Adipose tissue (tissue), 3 donors: Measurements from ENCODE around the gene GMDS. TPM values are rescaled to one million over a fixed set of nuclear protein-coding genes. Genes with fewer than 3 reads are reported as not detected.

Source experiments
- H3K27ac ChIP-seq: one replicate; pipeline ENCODE4 v1.5.1; 2013; ENCODE audit warnings: low read depth, low read length
- WGBS, 3 donors: extraction: QIAGEN DNeasy Blood & Tissue Kit; methylation state at CpG; one replicate each; pipeline ENCODE4 v1.1.7; 2013; 5-methylcytosine and 5-hydroxymethylcytosine counted together
- polyA plus RNA-seq, 3 donors: library from polyadenylated mRNA; stranded (reverse); fragments of 200-250 nt; gene quantifications; one replicate each; pipeline ENCODE4 v1.2.3, GENCODE V29; 2013
- donor health status: healthy with polysubstance abuse.
- donor health status: Bipolar disorder and iron deficiency.
- donor health status: healthy.

GMDS gene
- polyA plus RNA-seq, 3 donors, result 13.6 to 21.4 (median 14.9) TPM

DNA sequence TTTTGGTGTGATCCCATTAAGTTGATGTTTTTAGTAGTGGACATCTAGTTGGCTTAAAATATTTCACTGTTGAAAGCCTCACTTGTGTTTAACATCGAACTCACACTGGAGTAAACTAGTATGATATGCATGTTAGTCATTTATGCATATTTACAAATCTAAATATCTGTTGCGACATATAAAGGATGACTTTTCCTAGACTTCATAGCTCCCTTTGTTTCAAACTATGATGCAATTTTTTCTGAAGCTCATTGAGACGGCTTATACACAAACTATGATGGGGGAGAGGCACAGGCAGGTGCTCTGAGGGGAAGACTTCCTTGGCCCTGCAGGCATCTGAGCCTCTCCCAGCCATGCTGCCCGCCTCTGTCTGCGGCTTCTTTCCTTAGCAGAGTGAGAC, 647.5 kb downstream of the GMDS start:
- no peak overlapping the region for H3K27ac ChIP-seq
- 71 to 89% (median 88%) methylated on average over 5 of the region's 5 CpGs for WGBS, 3 donors

DNA sequence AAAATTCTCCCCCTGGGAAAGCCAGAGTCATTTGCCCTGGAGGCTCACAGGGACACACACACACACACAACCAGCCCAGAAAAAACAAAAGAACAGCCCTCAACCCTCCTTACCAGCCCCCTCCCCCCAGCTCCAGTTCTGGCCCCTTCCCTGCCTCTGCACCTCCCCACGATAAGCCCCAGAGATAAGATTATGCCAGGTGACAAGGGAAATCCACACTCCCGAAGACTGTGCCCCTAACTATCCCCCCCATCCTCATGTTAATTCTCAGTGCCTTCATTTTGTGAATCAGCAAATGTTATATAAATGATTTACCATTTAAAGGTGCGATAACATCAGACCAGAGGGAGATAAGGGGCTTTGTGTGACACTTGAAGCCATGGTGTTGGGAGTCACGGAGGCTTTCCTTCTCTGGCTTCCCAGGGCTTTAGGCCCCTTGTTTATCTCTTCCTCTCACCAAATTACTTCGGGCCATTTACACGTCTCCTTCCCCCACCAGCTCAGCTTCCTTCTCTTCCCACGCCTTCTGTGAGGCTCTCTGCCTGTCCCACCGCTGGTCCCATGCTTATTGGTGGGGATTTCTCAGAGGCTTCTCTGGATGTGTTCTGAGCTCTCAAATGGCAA, 648.2 kb downstream of the GMDS start:
- WGBS, 3 donors, result 57 to 65% (median 63%) methylated on average over 8 of the region's 8 CpGs
- H3K27ac ChIP-seq, result no peak overlapping the region

DNA sequence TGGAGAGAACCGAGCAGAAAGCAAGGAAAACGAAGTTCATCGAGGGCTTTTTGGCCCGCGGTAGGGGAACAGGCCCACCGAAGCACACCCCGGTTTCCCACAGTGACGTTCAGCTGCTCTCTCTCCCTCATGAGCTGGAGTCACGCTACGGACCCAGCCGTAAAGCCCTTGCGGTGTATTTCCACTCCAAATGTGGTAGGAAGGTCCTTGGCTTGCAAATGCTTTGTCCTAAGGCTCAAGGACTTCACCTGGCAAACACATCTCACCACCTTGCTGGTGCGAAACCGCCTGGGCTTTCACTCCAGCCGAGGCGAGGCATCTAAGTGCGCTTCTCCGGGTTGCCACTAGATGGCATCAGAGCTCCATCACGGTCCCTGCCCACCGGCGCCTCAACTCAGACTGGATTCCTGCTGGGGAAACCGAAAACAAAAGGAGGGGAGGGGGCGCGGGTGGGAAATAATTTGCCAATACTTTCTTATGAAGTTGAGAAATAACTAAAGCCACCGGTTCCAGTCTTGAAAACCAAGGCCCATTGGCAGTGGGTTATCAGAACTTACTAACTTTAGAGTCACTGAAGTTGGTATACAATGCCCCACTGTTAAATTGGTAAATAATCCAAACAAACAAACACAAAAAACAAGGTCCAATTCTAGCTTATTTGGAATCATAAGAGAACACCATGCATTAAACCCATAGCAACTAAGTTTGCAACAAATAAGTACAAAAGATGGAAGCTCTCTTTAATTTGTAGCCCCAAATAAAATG, 649.1 kb downstream of the GMDS start:
- WGBS, 3 donors, result 10 to 13% (median 12%) methylated on average over 25 of the region's 25 CpGs
- H3K27ac ChIP-seq, result no peak overlapping the region

DNA sequence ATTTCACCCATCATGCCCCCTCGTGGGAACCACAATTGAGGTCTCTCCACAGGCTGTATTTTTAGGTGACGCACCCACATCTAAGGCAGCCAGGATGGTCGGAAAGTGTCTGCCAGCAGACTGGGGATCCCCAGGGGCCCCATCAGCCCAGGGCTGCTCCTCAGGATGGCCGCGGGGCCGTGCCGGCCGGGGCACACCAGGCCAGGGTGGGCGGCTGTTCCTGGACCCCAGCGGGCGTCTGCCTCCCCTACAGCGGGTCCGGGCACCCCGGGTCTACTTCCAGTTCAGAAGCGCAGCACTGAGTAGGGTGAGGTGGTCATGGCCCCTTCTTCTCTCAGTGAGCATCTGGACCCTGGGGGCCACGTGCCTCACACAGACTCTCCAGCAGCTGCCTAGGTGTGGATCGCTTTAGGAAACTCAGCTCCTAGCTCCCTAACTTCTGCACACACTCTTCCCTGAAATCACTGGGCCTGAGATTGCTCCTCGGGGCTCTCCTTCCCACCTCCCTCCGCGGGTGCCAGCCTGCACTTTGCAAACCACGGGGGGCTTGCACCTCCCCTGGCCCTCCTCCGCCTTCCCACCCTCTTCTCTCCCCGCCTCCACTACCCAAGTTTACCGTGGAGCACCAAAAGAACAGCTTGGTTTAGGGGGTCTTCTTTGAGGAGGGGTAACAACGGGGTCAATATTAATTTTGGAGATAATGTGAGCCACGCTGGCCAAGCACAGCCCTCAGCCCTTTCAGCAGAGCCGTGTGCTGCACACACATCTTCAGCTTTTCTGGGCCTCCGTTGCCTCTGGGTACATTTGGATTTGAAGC, 649.9 kb downstream of the GMDS start:
- no peak overlapping the region for H3K27ac ChIP-seq
- WGBS, 3 donors, result 62 to 66% (median 65%) methylated on average over 28 of the region's 28 CpGs

DNA sequence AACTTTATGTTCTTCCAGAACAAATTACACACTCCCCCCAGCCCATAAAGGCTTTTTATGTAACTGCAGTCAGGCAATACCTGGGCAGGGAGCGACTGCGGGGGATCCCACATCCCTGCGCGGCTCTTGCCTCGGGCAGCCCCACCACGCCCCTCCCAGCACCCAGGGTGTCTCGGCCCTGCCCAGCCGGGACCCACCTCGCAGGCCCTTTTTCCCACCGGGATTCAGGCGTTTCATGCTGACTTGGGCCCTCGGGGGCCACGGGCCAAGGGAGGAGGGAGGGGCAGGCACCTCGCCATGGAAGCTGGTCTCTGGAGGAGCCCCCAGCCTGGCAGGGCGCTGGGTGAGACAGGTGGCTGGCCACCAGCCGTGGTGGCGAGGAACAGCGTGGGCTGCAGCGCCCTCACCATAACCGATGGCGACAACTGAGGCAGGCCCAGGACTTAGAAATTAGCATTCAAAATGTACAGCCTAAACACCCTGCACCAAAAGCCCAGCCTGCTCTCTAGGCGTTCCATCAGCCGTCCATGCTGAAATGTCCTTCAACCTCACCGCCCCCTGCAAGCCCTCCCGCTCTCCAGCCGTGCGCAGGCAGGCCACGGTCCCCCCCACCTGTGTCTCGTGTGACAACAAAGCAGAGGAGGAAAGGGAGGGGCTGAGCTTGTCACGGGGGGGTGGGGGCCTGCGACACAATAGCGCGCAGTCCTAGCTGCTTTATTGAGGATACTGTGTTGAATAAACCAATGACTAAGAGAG, 650.8 kb downstream of the GMDS start:
- WGBS, 3 donors, result 62 to 82% (median 76%) methylated on average over 31 to 33 of the region's 33 CpGs
- H3K27ac ChIP-seq, result no peak overlapping the region

DNA sequence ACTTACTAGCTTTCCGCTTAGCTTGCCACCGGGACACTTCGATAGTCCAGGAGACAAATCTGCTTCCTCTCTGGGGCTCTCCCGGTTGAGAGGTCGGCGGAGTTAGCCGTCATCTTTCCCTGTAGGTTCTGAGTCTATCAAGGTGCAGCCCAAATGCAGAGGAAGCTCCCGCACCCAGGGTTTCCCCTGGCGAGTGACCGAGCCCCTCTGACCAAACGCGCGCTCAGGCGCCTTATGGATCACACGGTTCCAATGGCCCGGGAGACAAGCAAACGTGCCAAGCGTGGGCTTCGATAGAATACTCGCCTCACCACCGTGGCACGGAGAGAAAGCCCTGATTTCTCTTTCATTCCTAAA, 651.5 kb downstream of the GMDS start:
- no peak overlapping the region for H3K27ac ChIP-seq
- 63 to 70% (median 69%) methylated on average over 22 of the region's 22 CpGs for WGBS, 3 donors

DNA sequence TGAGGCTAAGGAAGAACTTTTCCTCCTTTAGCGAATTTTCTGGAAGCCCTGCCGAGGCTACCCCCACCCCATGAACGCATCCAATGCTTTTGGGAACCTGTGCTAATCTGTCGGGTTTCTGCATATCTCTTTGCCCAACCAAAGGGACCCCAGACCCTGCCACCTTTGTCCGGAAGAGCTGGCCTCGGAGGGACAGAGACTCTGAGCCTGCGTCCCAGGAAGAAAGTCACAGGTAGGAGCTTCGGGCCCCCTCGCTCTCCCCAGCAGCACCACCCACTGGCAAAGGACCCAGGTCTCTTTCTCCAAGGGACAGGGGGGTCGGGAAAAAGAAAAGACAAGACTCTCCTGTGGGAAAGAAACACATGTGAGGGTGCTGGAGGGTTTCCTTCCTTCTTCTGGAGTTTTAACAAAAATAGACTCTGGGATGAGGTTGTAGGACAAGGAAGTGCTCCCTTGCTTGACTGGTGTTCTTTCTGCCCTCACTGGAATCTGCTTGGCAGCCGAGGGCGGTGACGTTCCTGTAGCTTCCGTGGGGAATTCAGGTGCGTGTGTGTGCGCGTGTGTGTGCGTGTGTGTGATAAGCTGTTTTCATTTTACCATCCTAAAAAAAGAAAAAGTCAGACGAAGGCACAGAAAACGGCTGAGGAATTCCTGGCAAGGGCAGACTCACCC, 652.0 kb downstream of the GMDS start:
- H3K27ac ChIP-seq, result no peak overlapping the region
- WGBS, 3 donors, result 58 to 62% (median 59%) methylated on average over 20 of the region's 20 CpGs

DNA sequence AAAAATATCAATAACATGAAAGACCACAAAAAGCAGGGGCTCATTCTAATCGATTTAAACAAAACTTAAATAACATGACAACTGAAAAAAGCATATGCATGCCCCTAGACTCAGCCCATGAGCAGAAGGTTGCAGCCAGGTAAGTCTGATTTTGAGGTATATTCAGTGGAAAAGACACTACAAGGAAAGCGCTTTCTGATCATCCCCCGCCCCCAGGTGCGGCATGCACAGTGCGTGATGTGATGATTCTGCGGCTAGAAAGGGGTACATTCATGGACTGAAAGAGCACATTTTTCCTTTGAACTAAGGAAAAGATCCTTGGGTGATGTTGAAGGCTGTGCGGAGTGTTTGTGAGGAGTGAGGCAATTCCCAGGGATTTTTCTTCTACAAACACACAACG, 652.6 kb downstream of the GMDS start:
- 81 to 91% (median 91%) methylated on average over 8 of the region's 8 CpGs for WGBS, 3 donors
- H3K27ac ChIP-seq, result no peak overlapping the region

DNA sequence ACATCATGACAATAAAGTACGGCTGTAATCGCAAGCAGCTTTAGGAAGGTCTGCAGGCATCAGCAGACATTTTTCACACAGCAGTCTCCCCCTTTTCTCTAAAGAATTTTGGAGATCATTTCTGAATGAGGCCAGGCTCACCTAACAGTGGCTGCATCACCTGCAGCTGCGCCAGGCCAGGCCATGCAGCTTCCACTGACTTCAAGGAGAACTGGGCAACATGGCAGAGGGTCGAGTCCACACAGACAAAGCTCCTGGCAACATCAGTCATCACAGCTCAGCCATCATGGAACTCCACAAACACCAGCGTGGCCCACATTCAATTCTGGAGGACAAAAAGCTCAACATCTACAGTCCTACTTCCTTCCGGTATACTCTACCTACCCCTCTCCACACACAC, 653.5 kb downstream of the GMDS start:
- 88 to 92% (median 89%) methylated on average over 6 of the region's 6 CpGs for WGBS, 3 donors
- no peak overlapping the region for H3K27ac ChIP-seq

DNA sequence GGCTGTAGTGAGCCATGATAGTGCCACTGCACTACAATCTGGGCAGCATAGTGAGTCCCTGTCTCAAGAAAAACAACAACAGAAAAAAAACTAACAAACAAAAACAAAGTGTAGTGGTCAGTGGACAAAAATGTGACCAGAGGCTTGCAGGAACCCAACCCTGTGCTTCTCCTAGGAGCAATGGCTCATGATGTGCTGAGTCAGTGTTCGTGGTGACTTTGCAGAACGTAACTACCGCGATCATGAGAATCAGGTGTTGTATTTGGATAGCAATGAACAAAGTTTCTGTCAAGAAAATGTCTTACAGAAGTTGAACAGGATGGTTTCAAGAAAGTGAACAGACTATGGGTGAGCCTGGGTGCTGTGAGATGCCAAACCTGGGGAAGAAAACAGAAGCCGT, 654.2 kb downstream of the GMDS start:
- WGBS, 3 donors, result 78 to 90% (median 89%) methylated on average over 5 of the region's 5 CpGs
- no peak overlapping the region for H3K27ac ChIP-seq

DNA sequence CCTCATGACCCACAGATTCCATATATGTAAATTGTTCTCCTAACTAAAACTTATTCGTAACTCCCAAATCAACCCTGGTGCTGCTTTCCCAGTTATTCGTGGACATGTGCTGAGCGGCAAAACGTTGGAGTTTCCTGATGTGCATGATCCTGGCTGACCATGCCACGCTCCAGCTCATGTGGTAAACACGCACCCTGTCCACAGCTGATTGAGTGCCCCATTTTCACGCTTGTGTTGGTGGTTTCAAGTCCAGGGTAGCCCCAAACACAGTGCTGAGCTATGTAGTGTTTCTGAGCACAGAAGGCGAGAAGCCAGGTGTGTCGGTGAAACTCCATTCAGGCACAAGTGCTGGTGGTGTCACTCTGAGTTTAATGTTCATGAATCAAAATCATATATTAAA, 654.8 kb downstream of the GMDS start:
- no peak overlapping the region for H3K27ac ChIP-seq
- 87 to 93% (median 89%) methylated on average over 9 of the region's 9 CpGs for WGBS, 3 donors

DNA sequence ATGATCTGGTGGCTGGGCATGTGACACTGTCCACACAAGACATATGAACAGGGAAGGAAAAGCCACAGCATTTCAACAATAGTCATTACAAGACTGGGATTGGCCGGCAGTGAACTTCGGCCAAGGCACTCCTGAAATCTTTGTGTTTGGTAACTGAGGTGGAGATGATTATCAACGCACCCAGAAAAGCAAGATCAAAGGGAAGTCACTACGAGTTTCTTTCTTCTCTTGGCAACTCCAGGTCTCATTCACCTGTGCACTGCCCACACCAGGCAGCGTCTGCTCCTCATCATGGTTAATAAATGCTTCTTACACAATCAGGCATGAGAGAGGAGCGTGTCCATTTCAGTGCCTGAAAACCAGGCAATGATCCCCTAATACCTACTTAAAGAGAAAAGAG, 656.2 kb downstream of the GMDS start:
- 67 to 86% (median 80%) methylated on average over 6 of the region's 6 CpGs for WGBS, 3 donors
- H3K27ac ChIP-seq, result no peak overlapping the region

DNA sequence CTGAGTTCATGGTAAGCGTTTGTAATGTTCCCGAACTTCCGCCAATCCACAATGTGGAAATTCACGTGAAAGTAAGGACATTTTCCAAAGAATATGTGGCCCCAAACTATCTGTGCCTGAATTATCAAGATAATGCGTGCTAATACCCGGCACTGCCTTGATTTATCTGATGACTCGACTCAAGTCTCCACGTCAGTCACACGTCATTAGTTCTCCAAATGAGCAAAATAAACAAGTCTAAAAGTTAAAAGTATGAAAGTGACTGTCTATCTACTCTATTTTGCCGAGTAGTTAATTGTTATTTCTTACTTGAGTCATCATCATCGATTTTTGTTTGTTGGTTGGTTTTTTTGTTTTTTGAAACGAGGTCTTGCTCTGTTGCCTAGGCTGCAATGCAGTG, 657.4 kb downstream of the GMDS start:
- H3K27ac ChIP-seq, result no peak overlapping the region
- 87 to 92% (median 90%) methylated on average over 12 of the region's 12 CpGs for WGBS, 3 donors

DNA sequence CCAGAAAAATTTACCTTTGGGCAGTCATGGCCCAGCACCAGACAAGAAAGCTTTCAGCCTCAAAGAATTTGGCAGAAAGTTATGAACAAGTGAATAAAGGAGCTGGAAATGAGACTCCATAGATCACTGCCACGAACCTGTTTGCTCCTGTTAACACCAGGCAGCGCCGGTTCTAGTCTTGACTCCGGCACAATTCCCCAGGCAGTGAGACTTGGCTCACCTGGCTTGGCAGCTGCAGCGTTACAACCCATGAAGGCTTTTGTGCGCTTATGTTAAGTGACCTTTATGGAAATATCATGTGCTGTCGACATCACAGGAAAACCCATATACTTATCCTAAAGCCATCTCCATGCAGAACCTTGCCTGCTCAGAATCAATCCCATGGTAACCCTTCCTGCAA, 657.9 kb downstream of the GMDS start:
- no peak overlapping the region for H3K27ac ChIP-seq
- 88 to 91% (median 91%) methylated on average over 7 of the region's 7 CpGs for WGBS, 3 donors

DNA sequence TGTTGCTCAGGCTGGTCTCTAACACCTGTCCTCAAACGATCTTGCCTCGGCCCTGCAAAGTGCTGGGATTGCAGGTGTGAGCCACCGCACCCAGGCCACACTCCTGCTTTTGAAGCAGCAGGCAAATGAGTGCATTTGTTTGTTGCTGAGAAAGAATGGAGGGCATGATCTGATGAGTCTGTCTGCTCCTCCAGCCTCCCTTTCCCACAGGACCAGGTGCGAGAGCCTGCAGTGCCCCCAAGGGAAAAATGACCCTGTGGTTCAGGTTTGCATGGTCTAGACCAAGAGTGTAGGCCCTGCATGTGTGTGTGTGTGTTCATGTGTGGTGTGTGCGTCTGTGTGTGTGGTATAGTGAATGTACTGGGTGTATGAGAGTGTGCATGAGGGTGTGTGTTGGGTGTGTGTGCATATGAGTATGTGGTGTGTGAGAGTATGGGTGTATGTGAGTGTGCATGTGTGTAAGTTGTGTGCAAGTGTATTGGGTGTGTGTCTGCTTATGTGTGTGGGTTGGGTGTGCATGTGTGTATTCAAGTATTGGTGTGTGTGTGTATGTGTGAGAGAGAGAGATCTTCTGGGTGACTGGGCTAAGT, 658.4 kb downstream of the GMDS start:
- H3K27ac ChIP-seq, result no peak overlapping the region
- 86 to 92% (median 90%) methylated on average over 5 of the region's 5 CpGs for WGBS, 3 donors

DNA sequence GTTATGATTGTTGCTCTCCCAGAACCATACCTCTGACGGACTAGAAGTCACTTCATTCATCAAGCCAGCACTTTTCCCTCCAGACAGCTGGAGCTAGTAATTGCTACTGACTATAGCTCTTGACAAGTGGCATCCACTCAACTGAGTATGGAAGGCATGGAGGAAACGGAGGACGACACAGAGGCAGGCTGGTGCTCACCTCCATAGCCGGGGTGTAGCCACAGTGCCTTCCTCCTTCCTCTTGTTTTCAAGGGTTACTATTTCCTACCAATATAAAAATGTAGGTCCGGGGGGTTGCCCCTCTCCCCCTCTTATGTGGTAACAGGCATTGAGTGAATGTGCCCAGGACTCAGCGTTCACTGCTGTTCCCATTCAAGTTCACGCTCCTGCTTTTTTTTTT, 659.1 kb downstream of the GMDS start:
- no peak overlapping the region for H3K27ac ChIP-seq
- WGBS, 3 donors, result 76 to 91% (median 90%) methylated on average over 7 of the region's 7 CpGs

DNA sequence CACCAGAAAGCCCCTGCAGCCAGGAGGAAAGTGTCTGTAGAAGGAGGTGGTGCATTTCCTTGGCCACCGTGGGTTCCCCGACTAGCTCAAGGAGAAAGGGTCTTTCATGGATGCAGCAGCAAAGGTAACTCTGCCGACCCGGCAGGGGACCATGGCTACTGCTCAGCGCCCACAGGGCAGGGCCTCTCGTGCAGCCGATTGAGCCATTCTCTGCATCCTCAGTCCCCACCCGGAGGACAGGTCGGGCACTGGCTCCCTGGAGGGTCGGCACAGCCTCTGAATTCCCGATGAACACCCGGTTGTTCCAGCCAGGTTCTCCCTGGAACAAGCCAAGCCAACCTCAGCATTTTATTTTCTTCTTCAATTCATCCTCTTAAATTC, 659.7 kb downstream of the GMDS start:
- H3K27ac ChIP-seq, result no peak overlapping the region
- 85 to 91% (median 86%) methylated on average over 12 of the region's 12 CpGs for WGBS, 3 donors
